H9 (cell line): ENCODE measurements around the gene DMWD. TPM values are rescaled to one million over a fixed set of nuclear protein-coding genes. Genes with fewer than 3 reads are reported as not detected.

Experiments used
- DNase-seq: peaks from one replicate; pipeline ENCODE4 v3.0.0-alpha.2; 2017
- H2AFZ ChIP-seq: one replicate; pipeline ENCODE4 v1.6.1; 2013; ENCODE audit warnings: mild to moderate bottlenecking, low read length, control low read depth, moderate library complexity
- H2AK5ac ChIP-seq: 2 replicates; pipeline ENCODE4 v1.6.1; 2013; ENCODE audit warnings: low read length, control low read depth, mixed read lengths; ENCODE audit not compliant: insufficient read length
- H2BK120ac ChIP-seq: one replicate; pipeline ENCODE4 v1.6.1; 2013; ENCODE audit warnings: low read depth, mild to moderate bottlenecking, low read length, control low read depth, inconsistent platforms; ENCODE audit not compliant: poor library complexity, severe bottlenecking
- H2BK12ac ChIP-seq: 2 replicates; pipeline ENCODE4 v1.6.1; 2013; ENCODE audit warnings: low read length, control low read depth, mixed read lengths, low read depth; ENCODE audit not compliant: insufficient read length
- H2BK15ac ChIP-seq: 2 replicates; pipeline ENCODE4 v1.6.1; 2013; ENCODE audit warnings: low read depth, low read length, control low read depth
- H2BK20ac ChIP-seq: one replicate; pipeline ENCODE4 v1.6.1; 2013; ENCODE audit warnings: low read depth, mild to moderate bottlenecking, low read length, control low read depth, inconsistent platforms; ENCODE audit not compliant: poor library complexity, severe bottlenecking
- H2BK5ac ChIP-seq: 2 replicates; pipeline ENCODE4 v1.6.1; 2013; ENCODE audit warnings: low read length, control low read depth, mixed read lengths; ENCODE audit not compliant: insufficient read length
- H3K14ac ChIP-seq: 2 replicates; pipeline ENCODE4 v1.6.1; 2013; ENCODE audit warnings: low read length, control low read depth; ENCODE audit not compliant: insufficient read depth
- H3K18ac ChIP-seq: 2 replicates; pipeline ENCODE4 v1.6.1; 2013; ENCODE audit warnings: low read depth, mild to moderate bottlenecking, mixed read lengths, low read length, control low read depth; ENCODE audit not compliant: insufficient read length
- H3K23ac ChIP-seq: 2 replicates; pipeline ENCODE4 v1.6.1; 2013; ENCODE audit warnings: low read length, control low read depth, mixed read lengths, low read depth; ENCODE audit not compliant: insufficient read length
- H3K23me2 ChIP-seq: 2 replicates; pipeline ENCODE4 v1.6.1; 2013; ENCODE audit warnings: low read depth, mild to moderate bottlenecking, mixed read lengths, low read length, control low read depth; ENCODE audit not compliant: insufficient read length, poor library complexity, severe bottlenecking
- H3K27ac ChIP-seq: 2 replicates; pipeline ENCODE4 v1.5.1; 2013; ENCODE audit warnings: low read length, control low read depth, mixed read lengths, low read depth; ENCODE audit not compliant: insufficient read length
- H3K27me3 ChIP-seq: 2 replicates; pipeline ENCODE4 v1.6.1; 2013; ENCODE audit warnings: low read length, control low read depth, inconsistent platforms; ENCODE audit not compliant: insufficient read depth
- H3K4ac ChIP-seq: 2 replicates; pipeline ENCODE4 v1.6.1; 2013; ENCODE audit warnings: low read depth, mild to moderate bottlenecking, control low read depth, inconsistent platforms, low read length, moderate library complexity
- H3K4me1 ChIP-seq: 2 replicates; pipeline ENCODE4 v1.6.1; 2013; ENCODE audit warnings: low read length, control low read depth, inconsistent platforms; ENCODE audit not compliant: insufficient read depth
- H3K4me2 ChIP-seq: 2 replicates; pipeline ENCODE4 v1.6.1; 2013; ENCODE audit warnings: low read length, control low read depth, mixed read lengths; ENCODE audit not compliant: insufficient read length, insufficient read depth
- H3K56ac ChIP-seq: 2 replicates; pipeline ENCODE4 v1.6.1; 2013; ENCODE audit warnings: low read depth, mild to moderate bottlenecking, mixed read lengths, low read length, control low read depth; ENCODE audit not compliant: insufficient read length
- H3K79me1 ChIP-seq: 2 replicates; pipeline ENCODE4 v1.6.1; 2013; ENCODE audit warnings: low read depth, mild to moderate bottlenecking, moderate library complexity, low read length, control low read depth, inconsistent platforms; ENCODE audit not compliant: insufficient read depth, poor library complexity, severe bottlenecking
- H3K79me2 ChIP-seq: 2 replicates; pipeline ENCODE4 v1.6.1; 2013; ENCODE audit warnings: low read length, control low read depth, inconsistent platforms; ENCODE audit not compliant: insufficient read depth
- H3K9ac ChIP-seq: 2 replicates; pipeline ENCODE4 v1.6.1; 2013; ENCODE audit warnings: low read length, control low read depth, mixed read lengths; ENCODE audit not compliant: insufficient read length; ENCODE audit errors: extremely low read depth
- H3K9me3 ChIP-seq: one replicate; pipeline ENCODE4 v1.6.1; 2013; ENCODE audit warnings: low read depth, low read length, inconsistent platforms; ENCODE audit not compliant: control insufficient read depth
- H3T11ph ChIP-seq: one replicate; pipeline ENCODE4 v1.6.1; 2013; ENCODE audit warnings: mild to moderate bottlenecking, low read length, control low read depth, inconsistent platforms
- H4K20me1 ChIP-seq: one replicate; pipeline ENCODE4 v1.6.1; 2013; ENCODE audit not compliant: control insufficient read depth, insufficient read length, insufficient read depth
- H4K5ac ChIP-seq: 2 replicates; pipeline ENCODE4 v1.6.1; 2013; ENCODE audit warnings: low read depth, mild to moderate bottlenecking, mixed read lengths, low read length, control low read depth; ENCODE audit not compliant: insufficient read length
- H4K8ac ChIP-seq: replicated peaks from 2 replicates; pipeline ENCODE4 v1.6.1; 2013; ENCODE audit warnings: low read length, control low read depth, mixed read lengths, low read depth; ENCODE audit not compliant: insufficient read length
- H4K91ac ChIP-seq: 2 replicates; pipeline ENCODE4 v1.6.1; 2013; ENCODE audit warnings: low read depth, mild to moderate bottlenecking, moderate library complexity, mixed read lengths, low read length, control low read depth; ENCODE audit not compliant: insufficient read length
- H3K27ac Mint-ChIP-seq, 3 experiments: 2 replicates in 2 of 3; 3 replicates in 1 of 3; pipeline ENCODE4 v1.8.0; 2020 to 2021; ENCODE audit warnings: mixed read lengths in 3 of 3, mild to moderate bottlenecking in 1 of 3, moderate library complexity in 1 of 3
- H3K27me3 Mint-ChIP-seq: 2 replicates; pipeline ENCODE4 v1.8.0; 2021; ENCODE audit warnings: low read depth, mild to moderate bottlenecking, moderate library complexity, mixed read lengths
- H3K36me3 Mint-ChIP-seq, 3 experiments: 2 replicates in 2 of 3; 3 replicates in 1 of 3; pipeline ENCODE4 v1.8.0; 2020 to 2021; ENCODE audit warnings: low read depth in 3 of 3, mixed read lengths in 3 of 3; ENCODE audit not compliant: insufficient read depth in 1 of 3
- H3K4me1 Mint-ChIP-seq, 2 experiments: 2 replicates each; pipeline ENCODE4 v1.8.0; 2020; ENCODE audit warnings: mixed read lengths in 2 of 2
- H3K4me3 Mint-ChIP-seq, 2 experiments: 2 replicates in 1 of 2; 3 replicates in 1 of 2; pipeline ENCODE4 v1.8.0; 2020 to 2021; ENCODE audit warnings: mild to moderate bottlenecking in 2 of 2, mixed read lengths in 2 of 2, moderate library complexity in 1 of 2
- H3K9me3 Mint-ChIP-seq, 2 experiments: 2 replicates in 1 of 2; 3 replicates in 1 of 2; pipeline ENCODE4 v1.8.0; 2020; ENCODE audit warnings: mild to moderate bottlenecking in 2 of 2, mixed read lengths in 2 of 2, moderate library complexity in 1 of 2
- CTCF ChIP-seq: fragments of 200-600 bp; sonication (generic); conservative IDR thresholded peaks from 3 replicates; pipeline ENCODE4 v1.8.0; 2021; ENCODE audit warnings: antibody characterized with exemption, mild to moderate bottlenecking
- WGBS: extraction: QIAGEN DNeasy Blood & Tissue Kit; methylation state at CpG from one replicate; pipeline ENCODE4 v1.1.7; 2013; ENCODE audit warnings: missing lambda C conversion rate, low lambda C conversion rate, mixed read lengths; ENCODE audit not compliant: insufficient read length; ENCODE audit errors: extremely low coverage; 5-methylcytosine and 5-hydroxymethylcytosine counted together
- total RNA-seq: library from RNA; stranded (reverse); gene quantifications from 2 replicates; pipeline ENCODE4 v1.2.1, GENCODE V29; 2021

DMWD gene
- total RNA-seq, 1 experiment from 2014 or later, result 75.1 TPM

- no peaks in the 10 kb centered on the region for H4K20me1 ChIP-seq
- H3K18ac ChIP-seq, result peak overlapping the region; percentile 77
- no peak overlapping the region for H2BK120ac ChIP-seq
- H4K91ac ChIP-seq, result no peak overlapping the region
- H3K23ac ChIP-seq, result no peak overlapping the region
- DNase-seq, result peak; percentile 77
- H3K4me2 ChIP-seq, result peak overlapping the region; percentile 72
- Mint-ChIP-seq H3K27ac (peak overlapping the region in 1 of 3 experiments; percentile 79; a peak in 2 of 7 replicates), H3K4me1 (peaks cover 13 to 39% of the 10 kb centered on the region in 2 experiments), H3K4me3 (peak overlapping the region; percentile 91 to 94), H3K36me3 (peaks cover 0 to 11% (median 3%) of the 10 kb centered on the region in 3 experiments; a peak in 4 of 7 replicates), H3K9me3 (no peaks in the 10 kb centered on the region; a peak in 1 of 5 replicates), H3K27me3 (peaks cover 4% of the 10 kb centered on the region)
- H3K27me3 ChIP-seq, result no peaks in the 10 kb centered on the region
- H3K27ac ChIP-seq, result no peak overlapping the region
- H2BK20ac ChIP-seq, result no peak overlapping the region
- no peak overlapping the region for H4K5ac ChIP-seq
- no peak overlapping the region for H2BK5ac ChIP-seq
- H3T11ph ChIP-seq, result no peak overlapping the region
- H2BK15ac ChIP-seq, result no peak overlapping the region
- no CpG with 5 or more reads among the region's 31 CpGs for WGBS
- peaks cover 3% of the 10 kb centered on the region; the same call in 1 of the 2 replicates for H3K4me1 ChIP-seq
- no peaks in the 10 kb centered on the region for H3K9me3 ChIP-seq
- H2AFZ ChIP-seq, result no peak overlapping the region
- H3K79me1 ChIP-seq, result no peaks in the 10 kb centered on the region
- no peak overlapping the region for H3K56ac ChIP-seq
- H2BK12ac ChIP-seq, result no peak overlapping the region
- H2AK5ac ChIP-seq, result no peak overlapping the region
- TF ChIP-seq CTCF, result no peak
- no peak overlapping the region for H3K4ac ChIP-seq
- H4K8ac ChIP-seq, result no peak overlapping the region
- H3K9ac ChIP-seq, result peak overlapping the region; percentile 6
- no peaks in the 10 kb centered on the region for H3K79me2 ChIP-seq
- H3K14ac ChIP-seq, result peak overlapping the region; percentile 91
- peaks cover 20% of the 10 kb centered on the region for H3K23me2 ChIP-seq
Measured at GRCh38 chr19:45767410-45767880, 25.2 kb downstream of the DMWD start.
